SK-N-SH (cell line): ENCODE data around the gene COA6. TPM values are rescaled to one million over a fixed set of nuclear protein-coding genes. Genes with fewer than 3 reads are reported as not detected.

Source experiments
- CTCF ChIA-PET: fragments of 300-600, 350-600 bp; formaldehyde crosslinking; extraction: SDS; loops from one replicate; lab custom pipeline; 2021; lab: Yijun Ruan, JAX
- POLR2A ChIA-PET: fragments of 350-600 bp; sonication (Branson Sonifier 250); formaldehyde crosslinking; extraction: SDS; loops from one replicate; lab custom pipeline; 2020; ENCODE audit warnings: antibody characterized with exemption, inconsistent platforms; lab: Yijun Ruan, JAX
- DNase-seq: peaks from one replicate; pipeline ENCODE4 v3.0.0; 2012
- H2AFZ ChIP-seq: fragments of 200-600 bp; sonication (generic); 2 replicates; pipeline ENCODE4 v1.8.1; 2016; ENCODE audit warnings: antibody characterized with exemption, mild to moderate bottlenecking, low read depth
- H3F3A ChIP-seq: fragments of 200-600 bp; sonication (generic); replicated peaks from 2 replicates; pipeline ENCODE3; 2016; ENCODE audit warnings: antibody characterized with exemption, mild to moderate bottlenecking; ENCODE audit not compliant: insufficient read depth
- H3K27ac ChIP-seq, 2 experiments: fragments of 200-500 bp in 1 of 2; fragments of 200-600 bp in 1 of 2; sonication (Bioruptor generic) in 1 of 2; sonication (generic), shearing (Covaris generic) in 1 of 2; 2 replicates each; pipeline versions ENCODE4 v1.5.1 to v1.6.1; 2014 to 2016; ENCODE audit warnings: low read depth in 2 of 2, inconsistent platforms in 1 of 2, low read length in 1 of 2, mild to moderate bottlenecking in 1 of 2, mixed read lengths in 1 of 2
- H3K27me3 ChIP-seq: fragments of 200-600 bp; sonication (generic), shearing (Covaris generic); 2 replicates; pipeline ENCODE4 v1.6.1; 2016; ENCODE audit warnings: mixed run types; ENCODE audit not compliant: insufficient read depth
- H3K36me3 ChIP-seq, 2 experiments: fragments of 200-500 bp in 1 of 2; fragments of 200-600 bp in 1 of 2; sonication (Bioruptor generic) in 1 of 2; sonication (generic) in 1 of 2; replicated peaks in 1 of 2; 2 replicates each; pipeline versions ENCODE3 to v1.5.1; 2014 to 2016; ENCODE audit warnings: low read length in 1 of 2, mild to moderate bottlenecking in 1 of 2; ENCODE audit not compliant: insufficient read depth in 2 of 2, control insufficient read depth in 1 of 2
- H3K4me1 ChIP-seq, 2 experiments: fragments of 200-500 bp in 1 of 2; fragments of 200-600 bp in 1 of 2; sonication (Bioruptor generic) in 1 of 2; sonication (generic), shearing (Covaris generic) in 1 of 2; 2 replicates each; pipeline versions ENCODE4 v1.5.1 to v1.6.1; 2014 to 2016; ENCODE audit warnings: low read depth in 1 of 2, low read length in 1 of 2, mixed run types in 1 of 2; ENCODE audit not compliant: insufficient read depth in 2 of 2, control insufficient read depth in 1 of 2
- H3K4me2 ChIP-seq: fragments of 200-600 bp; sonication (generic), shearing (Covaris generic); 2 replicates; pipeline ENCODE4 v1.6.1; 2017; ENCODE audit warnings: mixed run types
- H3K4me3 ChIP-seq, 2 experiments: fragments of 200-500 bp in 1 of 2; fragments of 200-600 bp in 1 of 2; sonication (Bioruptor generic) in 1 of 2; sonication (generic), shearing (Covaris generic) in 1 of 2; 2 replicates each; pipeline versions ENCODE4 v1.5.1 to v1.8.1; 2014 to 2016; ENCODE audit warnings: low read depth in 2 of 2, inconsistent platforms in 1 of 2, low read length in 1 of 2, mild to moderate bottlenecking in 1 of 2, mixed read lengths in 1 of 2, moderate library complexity in 1 of 2
- H3K79me2 ChIP-seq: fragments of 200-600 bp; sonication (generic); 2 replicates; pipeline ENCODE4 v1.8.1; 2017; ENCODE audit warnings: mild to moderate bottlenecking; ENCODE audit not compliant: insufficient read depth
- H3K9ac ChIP-seq: fragments of 200-600 bp; sonication (generic); 2 replicates; pipeline ENCODE4 v1.6.1; 2017; ENCODE audit warnings: mixed run types
- H3K9me2 ChIP-seq: fragments of 200-600 bp; sonication (generic); 2 replicates; pipeline ENCODE4 v1.6.1; 2017; ENCODE audit warnings: mixed run types
- H3K9me3 ChIP-seq: fragments of 200-600 bp; sonication (generic); 2 replicates; pipeline ENCODE4 v1.6.1; 2017; ENCODE audit warnings: mixed run types, mild to moderate bottlenecking, moderate library complexity
- H4K20me1 ChIP-seq: fragments of 200-600 bp; sonication (generic); 2 replicates; pipeline ENCODE4 v1.6.1; 2017; ENCODE audit warnings: mild to moderate bottlenecking, mixed run types; ENCODE audit not compliant: insufficient read depth
- CHD2 ChIP-seq: fragments of 150-350 bp; IDR thresholded peaks from 2 replicates; pipeline ENCODE4 v1.6.1; 2018; ENCODE audit warnings: low read length; ENCODE audit not compliant: partially characterized antibody
- ELF1 ChIP-seq: IDR thresholded peaks from 2 replicates; pipeline ENCODE4 v1.4.0; 2012
- FOXM1 ChIP-seq: IDR thresholded peaks from 2 replicates; pipeline ENCODE4 v1.4.0; 2012; ENCODE audit warnings: low read depth, mild to moderate bottlenecking
- GABPA ChIP-seq: IDR thresholded peaks from 2 replicates; pipeline ENCODE4 v1.4.0; 2012; ENCODE audit warnings: low read depth, mild to moderate bottlenecking
- IRF3 ChIP-seq: fragments of 150-350 bp; IDR thresholded peaks from 2 replicates; pipeline ENCODE4 v1.6.1; 2016; ENCODE audit warnings: mild to moderate bottlenecking, low read depth, low read length
- JUND ChIP-seq: IDR thresholded peaks from 2 replicates; pipeline ENCODE4 v1.4.0; 2012
- MAX ChIP-seq: IDR thresholded peaks from 2 replicates; pipeline ENCODE4 v1.4.0; 2012; ENCODE audit warnings: low read depth
- MEF2A ChIP-seq: IDR thresholded peaks from 2 replicates; pipeline ENCODE4 v1.4.0; 2012; ENCODE audit warnings: low read depth, borderline replicate concordance
- NFIC ChIP-seq: IDR thresholded peaks from 2 replicates; pipeline ENCODE4 v1.4.0; 2012; ENCODE audit warnings: borderline replicate concordance
- PBX3 ChIP-seq: IDR thresholded peaks from 2 replicates; pipeline ENCODE4; 2012
- RAD21 ChIP-seq: IDR thresholded peaks from 2 replicates; pipeline ENCODE4 v1.6.1; 2012; ENCODE audit warnings: mild to moderate bottlenecking, low read length
- RCOR1 ChIP-seq: fragments of 150-350 bp; IDR thresholded peaks from 2 replicates; pipeline ENCODE4 v1.6.1; 2017; ENCODE audit warnings: antibody characterized with exemption, low read length
- RFX5 ChIP-seq: IDR thresholded peaks from 2 replicates; pipeline ENCODE4 v1.6.1; 2012; ENCODE audit warnings: mild to moderate bottlenecking, improper control_type of control experiment, low read length
- TAF1 ChIP-seq: IDR thresholded peaks from 2 replicates; pipeline ENCODE4 v1.6.1; 2012; ENCODE audit warnings: low read depth, mild to moderate bottlenecking, low read length, moderate library complexity, borderline replicate concordance
- TCF12 ChIP-seq: IDR thresholded peaks from 2 replicates; pipeline ENCODE4 v1.4.0; 2012
- TEAD4 ChIP-seq: IDR thresholded peaks from 2 replicates; pipeline ENCODE4 v1.4.0; 2012; ENCODE audit warnings: mild to moderate bottlenecking, borderline replicate concordance; ENCODE audit not compliant: insufficient read depth
- YY1 ChIP-seq: IDR thresholded peaks from 2 replicates; pipeline ENCODE4 v1.4.0; 2012; ENCODE audit warnings: low read depth, mild to moderate bottlenecking
- WGBS: methylation state at CpG from one replicate; pipeline ENCODE4 v1.1.6; 2017; ENCODE audit warnings: low lambda C conversion rate; 5-methylcytosine and 5-hydroxymethylcytosine counted together
- polyA plus RNA-seq, 3 experiments: library from polyadenylated mRNA; depleted of rRNA; stranded (reverse); fragments of >200 nt; gene quantifications; 2 replicates each; pipeline ENCODE4 v1.2.3, GENCODE V29; 2012

Gene COA6
- polyA plus RNA-seq, 1 of the 3 experiments (the other 2 are of a cell fraction), result 42.2 TPM

GRCh38 chr1:234369033-234369430 is 4.2 kb upstream of the COA6 start:
- no peaks in the 10 kb centered on the region for H3K27me3 ChIP-seq
- DNase-seq, result no peak
- no peaks in the 10 kb centered on the region for H4K20me1 ChIP-seq
- ChIA-PET CTCF (interaction anchor here (1.1 kb wide), 1 partner anchor 215 kb away, joined by 3 read pairs; no protein-coding TSS in a partner anchor), POLR2A (no interaction called here)
- WGBS, result 73% methylated on average over 3 of the region's 3 CpGs
- peaks cover 8% of the 10 kb centered on the region for H3F3A ChIP-seq
- TF ChIP-seq ELF1 (no peak), MEF2A (no peak), NFIC (no peak), RCOR1 (no peak), YY1 (no peak), JUND (no peak)
- H3K27ac ChIP-seq, result no peak overlapping the region
- H2AFZ ChIP-seq, result no peak overlapping the region
- peaks cover 19% of the 10 kb centered on the region for H3K79me2 ChIP-seq
- no peak overlapping the region for H3K9ac ChIP-seq
- no peak overlapping the region for H3K4me3 ChIP-seq
- no peaks in the 10 kb centered on the region for H3K36me3 ChIP-seq
- no peaks in the 10 kb centered on the region for H3K9me2 ChIP-seq
- peaks cover 0 to 5% of the 10 kb centered on the region in 2 experiments; a peak in 3 of 4 replicates for H3K4me1 ChIP-seq
- no peaks in the 10 kb centered on the region for H3K9me3 ChIP-seq
- H3K4me2 ChIP-seq, result no peak overlapping the region

GRCh38 chr1:234369784-234370183 is 3.5 kb upstream of the COA6 start:
- Histone ChIP-seq H3K9ac (no peak overlapping the region), H3F3A (peaks cover 8% of the 10 kb centered on the region), H3K4me3 (no peak overlapping the region), H3K4me2 (no peak overlapping the region), H4K20me1 (no peaks in the 10 kb centered on the region), H2AFZ (no peak overlapping the region), H3K27me3 (no peaks in the 10 kb centered on the region), H3K79me2 (peaks cover 27% of the 10 kb centered on the region), H3K27ac (peak overlapping the region in 1 of 2 experiments; percentile 62; a peak in 2 of 4 replicates), H3K9me2 (no peaks in the 10 kb centered on the region), H3K9me3 (no peaks in the 10 kb centered on the region), H3K4me1 (peaks cover 3 to 13% of the 10 kb centered on the region in 2 experiments; a peak in 3 of 4 replicates), H3K36me3 (peaks cover 0 to 2% of the 10 kb centered on the region in 2 experiments)
- TF ChIP-seq TCF12 (peak; percentile 10; the same call in 1 of the 2 replicates), RCOR1 (no peak), FOXM1 (no peak)
- CTCF ChIA-PET, result interaction anchor here (1.1 kb wide), 1 partner anchor 216 kb away, joined by 3 read pairs; no protein-coding TSS in a partner anchor
- DNase-seq, result no peak
- 56% methylated on average over 1 of the region's 1 CpG for WGBS
- POLR2A ChIA-PET, result no interaction called here

GRCh38 chr1:234371414-234371813 is 1.8 kb upstream of the COA6 start:
- Histone ChIP-seq H3K9me3 (no peaks in the 10 kb centered on the region), H3K36me3 (peaks cover 5 to 10% of the 10 kb centered on the region in 2 experiments), H2AFZ (no peak overlapping the region), H4K20me1 (no peaks in the 10 kb centered on the region), H3K4me1 (peaks cover 3 to 13% of the 10 kb centered on the region in 2 experiments; a peak in 3 of 4 replicates), H3K9ac (no peak overlapping the region), H3K27ac (no peak overlapping the region), H3F3A (peaks cover 8% of the 10 kb centered on the region), H3K4me2 (no peak overlapping the region), H3K4me3 (no peak overlapping the region), H3K27me3 (no peaks in the 10 kb centered on the region), H3K79me2 (peaks cover 38% of the 10 kb centered on the region), H3K9me2 (no peaks in the 10 kb centered on the region)
- ChIA-PET POLR2A (no interaction called here), CTCF (interaction anchor here (0.8 to 1.0 kb wide), 2 partner anchors 44 to 723 kb away, joined by 3 read pairs; no protein-coding TSS in a partner anchor)
- DNase-seq, result no peak
- 73% methylated on average over 2 of the region's 2 CpGs for WGBS
- TF ChIP-seq RCOR1 (no peak), ELF1 (no peak), MAX (no peak), FOXM1 (no peak), IRF3 (no peak), RAD21 (no peak), RFX5 (no peak), NFIC (no peak), GABPA (no peak), MEF2A (no peak), CHD2 (no peak), PBX3 (no peak), TCF12 (no peak), TAF1 (no peak), TEAD4 (no peak)
